ENCODE measurements around the gene SLC5A1.

Gene SLC5A1

GRCh38 chr22:32042924-32043323 lies at the start of gene SLC5A1:
TSS of gene SLC5A1 (plus strand) at chr22:32043261. CDS start at chr22:32043282, 21 bp downstream.
- DNase-seq: no peak

- no peak for DNase-seq
Observed at GRCh38 chr22:31995046-31995445, 48.0 kb upstream of the SLC5A1 start.

- no peak for DNase-seq
Observed at GRCh38 chr22:31995807-31996206, 47.3 kb upstream of the SLC5A1 start.

- DNase-seq: no peak
Observed at GRCh38 chr22:31998784-31999385, 44.2 kb upstream of the SLC5A1 start.

- no peak for DNase-seq
Observed at GRCh38 chr22:32000181-32000580, 42.9 kb upstream of the SLC5A1 start.

- DNase-seq: no peak
Observed at GRCh38 chr22:32005453-32005852, 37.6 kb upstream of the SLC5A1 start.

- no peak for DNase-seq
Observed at GRCh38 chr22:32013200-32013599, 29.9 kb upstream of the SLC5A1 start.

GRCh38 chr22:32016081-32016480 lies 27.0 kb upstream of the SLC5A1 start:
- no peak for DNase-seq

- no peak for DNase-seq
Observed at GRCh38 chr22:32018056-32018455, 25.0 kb upstream of the SLC5A1 start.

GRCh38 chr22:32020117-32020516 lies 22.9 kb upstream of the SLC5A1 start:
- no peak for DNase-seq

- DNase-seq: no peak
Observed at GRCh38 chr22:32021716-32022115, 21.3 kb upstream of the SLC5A1 start.

GRCh38 chr22:32023251-32023827 lies 19.7 kb upstream of the SLC5A1 start:
- no peak for DNase-seq

GRCh38 chr22:32024796-32025195 lies 18.3 kb upstream of the SLC5A1 start:
- no peak for DNase-seq

- no peak for DNase-seq
Observed at GRCh38 chr22:32030518-32031247, 12.4 kb upstream of the SLC5A1 start.

GRCh38 chr22:32031466-32031865 lies 11.6 kb upstream of the SLC5A1 start:
- no peak for DNase-seq

- DNase-seq: no peak
Observed at GRCh38 chr22:32034275-32034674, 8.8 kb upstream of the SLC5A1 start.

GRCh38 chr22:32037236-32037635 lies 5.8 kb upstream of the SLC5A1 start:
- DNase-seq: no peak

- DNase-seq: no peak
Observed at GRCh38 chr22:32040324-32040904, 2.6 kb upstream of the SLC5A1 start.

GRCh38 chr22:32043391-32043790 lies 330 bp downstream of the SLC5A1 start:
- no peak for DNase-seq

GRCh38 chr22:32044477-32044876 lies 1.4 kb downstream of the SLC5A1 start:
- no peak for DNase-seq

GRCh38 chr22:32044913-32045312 lies 1.9 kb downstream of the SLC5A1 start:
- no peak for DNase-seq

GRCh38 chr22:32048069-32048468 lies 5.0 kb downstream of the SLC5A1 start:
- no peak for DNase-seq

- DNase-seq: no peak
Observed at GRCh38 chr22:32050678-32051515, 7.8 kb downstream of the SLC5A1 start.
